Sigmoid colon (tissue), 7 donors: Measurements from ENCODE around the gene TAF10. TPM values are rescaled to one million over a fixed set of nuclear protein-coding genes. Genes with fewer than 3 reads are reported as not detected.
A peak's percentile ranks its signal among the peaks of the same experiment; 100 is the strongest.

Source experiments
- DNase-seq: peaks from one replicate; pipeline ENCODE4 v3.0.0-alpha.2; 2019
- H3K27ac ChIP-seq, 4 donors: fragments of 200-600 bp; sonication (generic); one replicate each; pipeline ENCODE4 v1.5.1; 2016 to 2019; ENCODE audit warnings: mild to moderate bottlenecking in 1 of 4
- H3K27me3 ChIP-seq, 3 donors: fragments of 200-600 bp; sonication (generic); one replicate each; pipeline ENCODE4 v1.5.1; 2019; ENCODE audit warnings: mild to moderate bottlenecking in 1 of 3
- H3K36me3 ChIP-seq, 4 donors: fragments of 200-600 bp; sonication (generic); one replicate each; pipeline ENCODE4 v1.5.1; 2016 to 2019
- H3K4me1 ChIP-seq, 4 donors: fragments of 200-600 bp; sonication (generic); one replicate each; pipeline ENCODE4 v1.5.1; 2017 to 2019
- H3K4me3 ChIP-seq, 4 donors: fragments of 200-600 bp; sonication (generic); one replicate each; pipeline ENCODE4 v1.5.1; 2017 to 2019; ENCODE audit warnings: mild to moderate bottlenecking in 2 of 4, moderate library complexity in 1 of 4
- H3K9me3 ChIP-seq, 4 donors: fragments of 200-600 bp in 3 of 4; sonication (generic) in 3 of 4; one replicate each; pipeline versions ENCODE4 v1.5.1 to v1.6.1; 2013 to 2019
- CTCF ChIP-seq, 4 experiments: fragments of 450-650 bp in 3 of 4; fragments of 200-600 bp in 1 of 4; IDR thresholded peaks; one replicate each; pipeline ENCODE4 v1.5.1; 2016 to 2019; ENCODE audit warnings: antibody characterized with exemption in 4 of 4, mild to moderate bottlenecking in 3 of 4, moderate library complexity in 2 of 4
- EP300 ChIP-seq, 4 donors: sonication (generic); formaldehyde crosslinking; IDR thresholded peaks; one replicate each; pipeline ENCODE4 v1.6.1; 2017; ENCODE audit warnings: antibody characterized with exemption in 4 of 4
- POLR2A ChIP-seq, 2 donors: fragments of 450-650 bp; IDR thresholded peaks; one replicate each; pipeline ENCODE4 v1.6.1; 2016; ENCODE audit warnings: antibody characterized with exemption in 2 of 2, mild to moderate bottlenecking in 2 of 2, moderate library complexity in 2 of 2
- POLR2AphosphoS5 ChIP-seq, 4 donors: sonication (generic); formaldehyde crosslinking; IDR thresholded peaks; one replicate each; pipeline ENCODE4 v1.6.1; 2017; ENCODE audit warnings: antibody characterized with exemption in 4 of 4
- WGBS, 2 donors: extraction: QIAGEN DNeasy Blood & Tissue Kit; methylation state at CpG; one replicate each; pipeline ENCODE4 v1.1.7; 2013; 5-methylcytosine and 5-hydroxymethylcytosine counted together
- intact Hi-C: fragments of 100-400 bp; cut with DNase I; formaldehyde crosslinking; loops from one replicate; pipeline ENCODE4 v1.15.1; 2023
- polyA plus RNA-seq, 3 donors: library from polyadenylated mRNA; stranded (reverse); fragments of 200-250 nt; gene quantifications; one replicate each; pipeline ENCODE4 v1.2.3, GENCODE V29; 2013
- total RNA-seq, 4 donors: library from RNA; depleted of rRNA; stranded (reverse); fragments of >200 nt; gene quantifications; one replicate each; pipeline ENCODE4 v1.1.0, GENCODE V29; 2016
- donor health status: healthy with polysubstance abuse.
- donor health status: Bipolar disorder and iron deficiency.
- donor health status: healthy.

Gene TAF10
- total and polyA plus RNA-seq, 7 donors: 33.2 to 148 (median 60.0) TPM

- intact Hi-C loops: loop anchor here (2.0 to 5.0 kb wide), 2 partner anchors 36 to 63 kb away; partner anchors contain the start of genes DCHS1 and MRPL17
- TF ChIP-seq EP300 (IDR thresholded peaks at IDR 0.05) (peak in 1 of 4 donors; percentile 51), POLR2A (IDR thresholded peaks at IDR 0.05) (peak; percentile 84 to 86), POLR2AphosphoS5 (IDR thresholded peaks at IDR 0.05) (peak; percentile 96 to 99 (median 98)), CTCF (IDR thresholded peaks at IDR 0.05) (no peak)
Measured at GRCh38 chr11:6619004-6619745, 7.2 kb upstream of the TAF10 start, which contains the start of gene TPP1. Gene TPP1, minus strand, starts transcription at chr11:6619422. Its CDS starts 22 bp downstream, at chr11:6619400.

GRCh38 chr11:6618117-6619003 is 6.3 kb upstream of the TAF10 start:
- Histone ChIP-seq H3K9me3 (no peaks in the 10 kb centered on the region), H3K27ac (peak overlapping the region; percentile 85 to 98 (median 86)), H3K27me3 (no peaks in the 10 kb centered on the region), H3K4me1 (peaks cover 0 to 30% (median 27%) of the 10 kb centered on the region in 4 donors), H3K4me3 (peak overlapping the region; percentile 58 to 81 (median 68)), H3K36me3 (peaks cover 0 to 39% (median 17%) of the 10 kb centered on the region in 4 donors)
- intact Hi-C loops: loop anchor here (2.0 to 5.0 kb wide), 2 partner anchors 36 to 64 kb away; partner anchors contain the start of genes DCHS1 and MRPL17
- 7 to 11% methylated on average over 15 of the region's 15 CpGs for WGBS, 2 donors
- TF ChIP-seq POLR2AphosphoS5 (IDR thresholded peaks at IDR 0.05) (peak in 2 of 4 donors; percentile 48 to 77), CTCF (IDR thresholded peaks at IDR 0.05) (no peak), EP300 (IDR thresholded peaks at IDR 0.05) (no peak), POLR2A (IDR thresholded peaks at IDR 0.05) (peak in 1 of 2 donors; percentile 7)
- peak; percentile 85 for DNase-seq

More at GRCh38 chr11:6619004-6619745, 7.2 kb upstream of the TAF10 start, which contains the start of gene TPP1:
- 0% methylated on average over 16 of the region's 16 CpGs for WGBS, 2 donors
- DNase-seq: peak; percentile 98
- H3K27me3 ChIP-seq: no peaks in the 10 kb centered on the region
- peaks cover 0 to 24% (median 22%) of the 10 kb centered on the region in 4 donors for H3K4me1 ChIP-seq
- no peaks in the 10 kb centered on the region for H3K9me3 ChIP-seq
- peak within 1 kb of the TSS; percentile 85 to 98 (median 86) for H3K27ac ChIP-seq
- peaks cover 5 to 43% (median 22%) of the 10 kb centered on the region in 4 donors for H3K36me3 ChIP-seq
- peak within 1 kb of the TSS; percentile 58 to 81 (median 68) for H3K4me3 ChIP-seq

- H3K4me3 ChIP-seq: peak overlapping the region in 3 of 4 donors; percentile 58 to 75 (median 62)
- 87 to 92% methylated on average over 5 of the region's 5 CpGs for WGBS, 2 donors
- H3K36me3 ChIP-seq: peaks cover 0 to 34% (median 17%) of the 10 kb centered on the region in 4 donors
- intact Hi-C loops: loop anchor here (5.0 kb wide), 1 partner anchor 65 kb away; the partner anchor contains the start of gene MRPL17
- no peaks in the 10 kb centered on the region for H3K9me3 ChIP-seq
- TF ChIP-seq POLR2A (IDR thresholded peaks at IDR 0.05): no peak
- TF ChIP-seq CTCF (IDR thresholded peaks at IDR 0.05): no peak
- TF ChIP-seq POLR2AphosphoS5 (IDR thresholded peaks at IDR 0.05): no peak
- no peak for TF ChIP-seq EP300 (IDR thresholded peaks at IDR 0.05)
- no peaks in the 10 kb centered on the region for H3K27me3 ChIP-seq
- peaks cover 0 to 40% (median 34%) of the 10 kb centered on the region in 4 donors for H3K4me1 ChIP-seq
- DNase-seq: peak; percentile 50
- H3K27ac ChIP-seq: peak overlapping the region in 3 of 4 donors; percentile 85 to 98 (median 85)
Measured at GRCh38 chr11:6617315-6617781, 5.3 kb upstream of the TAF10 start.

GRCh38 chr11:6616596-6617250 is 4.7 kb upstream of the TAF10 start:
- H3K27ac ChIP-seq: peak overlapping the region in 3 of 4 donors; percentile 29 to 98 (median 85)
- 91 to 94% methylated on average over 14 of the region's 14 CpGs for WGBS, 2 donors
- DNase-seq: peak; percentile 67
- no peaks in the 10 kb centered on the region for H3K27me3 ChIP-seq
- no peak overlapping the region for H3K4me3 ChIP-seq
- H3K9me3 ChIP-seq: no peaks in the 10 kb centered on the region
- intact Hi-C loops: loop anchor here (5.0 kb wide), 1 partner anchor 66 kb away; the partner anchor contains the start of gene MRPL17
- peaks cover 0 to 40% (median 34%) of the 10 kb centered on the region in 4 donors for H3K4me1 ChIP-seq
- no peak for TF ChIP-seq EP300 (IDR thresholded peaks at IDR 0.05)
- no peak for TF ChIP-seq CTCF (IDR thresholded peaks at IDR 0.05)
- no peak for TF ChIP-seq POLR2AphosphoS5 (IDR thresholded peaks at IDR 0.05)
- no peak for TF ChIP-seq POLR2A (IDR thresholded peaks at IDR 0.05)
- H3K36me3 ChIP-seq: peaks cover 0 to 34% (median 17%) of the 10 kb centered on the region in 4 donors
